Thyroid gland (tissue), 4 donors: Measurements from ENCODE around the gene RHBDD1. TPM values are rescaled to one million over a fixed set of nuclear protein-coding genes. Genes with fewer than 3 reads are reported as not detected.

Source experiments
- DNase-seq, 2 donors: peaks; one replicate each; pipeline ENCODE4 v3.0.0-alpha.2; 2019
- H3K27ac ChIP-seq, 3 donors: fragments of 200-600 bp; sonication (generic); 1 replicate in 2 of 3; 2 replicates in 1 of 3; pipeline ENCODE4 v1.5.1; 2016 to 2019; ENCODE audit warnings: mild to moderate bottlenecking in 1 of 3, moderate library complexity in 1 of 3
- H3K27me3 ChIP-seq: fragments of 200-600 bp; sonication (generic); one replicate; pipeline ENCODE4 v1.5.1; 2019
- H3K36me3 ChIP-seq, 2 donors: fragments of 200-600 bp; sonication (generic); one replicate each; pipeline ENCODE4 v1.5.1; 2016 to 2019
- H3K4me1 ChIP-seq, 2 donors: fragments of 200-600 bp; sonication (generic); one replicate each; pipeline ENCODE4 v1.5.1; 2017 to 2019
- H3K4me3 ChIP-seq, 3 donors: fragments of 200-600 bp; sonication (generic); replicated peaks in 1 of 3; 1 replicate in 2 of 3; 2 replicates in 1 of 3; pipeline ENCODE4 v1.5.1; 2016; ENCODE audit warnings: mild to moderate bottlenecking in 1 of 3
- H3K9me3 ChIP-seq: fragments of 200-600 bp; sonication (generic); one replicate; pipeline ENCODE4 v1.5.1; 2017
- POLR2A ChIP-seq, 2 donors: fragments of 450-650 bp; IDR thresholded peaks; one replicate each; pipeline ENCODE4 v1.6.1; 2017; ENCODE audit warnings: antibody characterized with exemption in 2 of 2, mild to moderate bottlenecking in 2 of 2, moderate library complexity in 1 of 2
- WGBS, 2 donors: methylation state at CpG; one replicate each; pipeline ENCODE4 v1.1.5; 2017; 5-methylcytosine and 5-hydroxymethylcytosine counted together
- intact Hi-C: fragments of 100-400 bp; cut with DNase I; formaldehyde crosslinking; loops from one replicate; pipeline ENCODE4 v1.15.1; 2023
- total RNA-seq, 4 donors: library from RNA; depleted of rRNA; stranded (reverse); fragments of >200 nt; gene quantifications; one replicate each; pipeline ENCODE4 v1.2.3, GENCODE V29; 2016
- TF ChIP-seq, protein P1 (sequence below), 6 experiments: fragments of 200-600 bp in 3 of 6; fragments of 450-650 bp in 3 of 6; sonication (generic) in 3 of 6; IDR thresholded peaks; one replicate each; pipeline ENCODE4 v1.5.1; 2016 to 2019; ENCODE audit warnings: antibody characterized with exemption in 6 of 6, mild to moderate bottlenecking in 2 of 6, inconsistent platforms in 1 of 6, moderate library complexity in 1 of 6

RHBDD1 gene
- total RNA-seq, 4 donors from 2014 or later: 17.2 to 36.5 (median 26.2) TPM

DNA sequence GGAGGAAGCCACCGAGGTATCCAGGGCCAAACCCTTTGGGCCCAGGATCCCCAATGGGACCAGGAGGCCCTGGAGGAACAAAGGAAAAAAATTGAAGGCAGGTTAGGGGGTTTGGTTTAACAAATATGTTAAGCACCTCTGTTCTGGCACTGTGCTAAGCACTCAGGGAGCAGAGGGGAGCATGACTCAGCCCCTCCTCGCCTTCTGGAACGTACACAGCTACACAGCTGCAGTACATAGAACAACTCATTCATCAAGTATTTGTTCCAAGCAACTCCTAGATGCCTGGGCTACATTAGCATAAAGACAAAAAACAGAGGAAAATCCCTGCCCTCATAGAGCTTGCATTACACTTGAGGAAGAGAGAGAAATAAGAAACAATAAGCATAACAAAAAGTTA lies 174.6 kb downstream of the RHBDD1 start:
- Histone ChIP-seq H3K27ac (no peak overlapping the region), H3K9me3 (no peaks in the 10 kb centered on the region), H3K27me3 (no peaks in the 10 kb centered on the region), H3K4me3 (no peak overlapping the region), H3K4me1 (no peaks in the 10 kb centered on the region), H3K36me3 (peaks cover 0 to 4% of the 10 kb centered on the region in 2 donors)
- no peak for TF ChIP-seq POLR2A (IDR thresholded peaks at IDR 0.05)
- TF ChIP-seq, protein P1, sequence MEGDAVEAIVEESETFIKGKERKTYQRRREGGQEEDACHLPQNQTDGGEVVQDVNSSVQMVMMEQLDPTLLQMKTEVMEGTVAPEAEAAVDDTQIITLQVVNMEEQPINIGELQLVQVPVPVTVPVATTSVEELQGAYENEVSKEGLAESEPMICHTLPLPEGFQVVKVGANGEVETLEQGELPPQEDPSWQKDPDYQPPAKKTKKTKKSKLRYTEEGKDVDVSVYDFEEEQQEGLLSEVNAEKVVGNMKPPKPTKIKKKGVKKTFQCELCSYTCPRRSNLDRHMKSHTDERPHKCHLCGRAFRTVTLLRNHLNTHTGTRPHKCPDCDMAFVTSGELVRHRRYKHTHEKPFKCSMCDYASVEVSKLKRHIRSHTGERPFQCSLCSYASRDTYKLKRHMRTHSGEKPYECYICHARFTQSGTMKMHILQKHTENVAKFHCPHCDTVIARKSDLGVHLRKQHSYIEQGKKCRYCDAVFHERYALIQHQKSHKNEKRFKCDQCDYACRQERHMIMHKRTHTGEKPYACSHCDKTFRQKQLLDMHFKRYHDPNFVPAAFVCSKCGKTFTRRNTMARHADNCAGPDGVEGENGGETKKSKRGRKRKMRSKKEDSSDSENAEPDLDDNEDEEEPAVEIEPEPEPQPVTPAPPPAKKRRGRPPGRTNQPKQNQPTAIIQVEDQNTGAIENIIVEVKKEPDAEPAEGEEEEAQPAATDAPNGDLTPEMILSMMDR (IDR thresholded peaks at IDR 0.05): no peak
- no peak for DNase-seq
- 68 to 78% methylated on average over 3 of the region's 3 CpGs for WGBS, 2 donors
- intact Hi-C loops: no loop called here

DNA sequence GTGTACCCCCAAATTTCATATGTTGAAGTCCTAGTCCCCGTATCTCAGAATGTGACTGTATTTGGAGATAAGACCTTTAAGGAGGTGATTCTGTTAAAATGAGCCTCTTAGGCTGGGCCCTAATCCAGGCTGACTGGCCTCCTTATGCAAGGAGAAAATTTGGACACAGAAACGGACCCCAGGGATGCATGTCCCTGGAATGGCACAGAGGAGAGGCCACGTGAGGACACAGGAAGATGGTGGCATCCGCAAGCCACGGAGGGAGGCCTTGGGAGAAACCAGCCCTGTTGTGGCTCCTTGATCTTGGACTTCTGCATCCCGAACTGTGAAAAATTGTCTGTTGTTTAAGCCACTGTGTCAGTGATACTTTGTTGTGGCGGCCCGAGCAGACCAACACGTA lies 177.5 kb downstream of the RHBDD1 start:
- Histone ChIP-seq H3K27me3 (no peaks in the 10 kb centered on the region), H3K4me1 (no peaks in the 10 kb centered on the region), H3K36me3 (no peaks in the 10 kb centered on the region), H3K9me3 (no peaks in the 10 kb centered on the region), H3K27ac (no peak overlapping the region), H3K4me3 (no peak overlapping the region)
- DNase-seq: no peak
- TF ChIP-seq, protein P1 (IDR thresholded peaks at IDR 0.05): no peak
- no peak for TF ChIP-seq POLR2A (IDR thresholded peaks at IDR 0.05)
- WGBS, 2 donors: 83 to 92% methylated on average over 9 of the region's 9 CpGs
- intact Hi-C loops: no loop called here

- Histone ChIP-seq H3K9me3 (no peaks in the 10 kb centered on the region), H3K4me3 (no peak overlapping the region), H3K36me3 (no peaks in the 10 kb centered on the region), H3K27ac (no peak overlapping the region), H3K27me3 (no peaks in the 10 kb centered on the region), H3K4me1 (no peaks in the 10 kb centered on the region)
- intact Hi-C loops: no loop called here
- WGBS, 2 donors: 88% methylated on average over 8 of the region's 8 CpGs
- TF ChIP-seq, protein P1 (IDR thresholded peaks at IDR 0.05): no peak
- no peak for DNase-seq
These were observed 178.0 kb downstream of the RHBDD1 start for GRCh38 chr2:227013881-227014280.

DNA sequence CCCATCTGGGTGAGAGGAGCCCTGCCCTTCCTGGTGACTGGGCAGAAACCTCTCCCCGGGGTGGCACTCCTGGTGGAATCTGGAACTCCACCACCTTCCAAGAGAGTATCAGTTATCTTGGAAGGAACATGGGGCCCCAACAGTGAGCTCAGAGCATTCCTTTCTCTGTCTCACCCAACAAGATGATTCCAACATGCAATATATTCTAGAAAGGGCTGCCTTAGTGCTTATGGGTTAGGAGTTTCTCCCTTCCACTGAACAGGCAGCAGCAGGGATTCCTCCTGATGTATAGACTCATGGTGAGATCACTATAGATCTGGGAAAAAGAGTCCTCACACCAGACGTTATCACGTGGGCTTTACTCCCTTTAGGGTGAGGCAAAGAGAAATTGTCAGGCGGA lies 181.0 kb downstream of the RHBDD1 start:
- no peak overlapping the region for H3K27ac ChIP-seq
- no peak for TF ChIP-seq POLR2A (IDR thresholded peaks at IDR 0.05)
- TF ChIP-seq, protein P1 (IDR thresholded peaks at IDR 0.05): no peak
- DNase-seq: no peak
- H3K4me1 ChIP-seq: no peaks in the 10 kb centered on the region
- H3K36me3 ChIP-seq: no peaks in the 10 kb centered on the region
- no peaks in the 10 kb centered on the region for H3K9me3 ChIP-seq
- H3K4me3 ChIP-seq: no peak overlapping the region
- no peaks in the 10 kb centered on the region for H3K27me3 ChIP-seq
- intact Hi-C loops: no loop called here
- WGBS, 2 donors: 61 to 85% methylated on average over 3 to 4 of the region's 4 CpGs

DNA sequence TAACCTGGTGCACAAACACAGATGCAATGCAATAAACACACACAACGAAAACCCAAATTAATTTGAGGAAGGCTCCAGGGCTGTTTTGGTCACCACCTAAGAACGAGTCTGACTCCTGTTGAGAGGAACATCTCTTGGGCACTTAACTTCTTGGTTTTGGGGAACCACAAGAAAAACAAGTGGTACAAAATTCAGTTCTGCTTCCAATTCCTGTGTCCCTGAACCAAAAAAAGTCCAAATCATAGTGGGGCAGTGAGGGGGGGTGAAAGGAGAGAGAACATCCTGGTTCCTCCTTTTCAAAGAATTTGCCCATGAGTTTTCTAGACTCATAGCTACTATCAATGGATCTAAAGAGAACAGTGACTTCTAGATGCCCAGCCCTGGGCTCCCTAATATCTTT lies 184.6 kb downstream of the RHBDD1 start:
- 81 to 94% methylated on average over 2 of the region's 2 CpGs for whole genome bisulfite sequencing, 2 donors
- intact Hi-C loops: no loop called here
- DNase-seq: no peak
- Histone ChIP-seq H3K4me1 (no peaks in the 10 kb centered on the region), H3K4me3 (no peak overlapping the region), H3K27me3 (no peaks in the 10 kb centered on the region), H3K27ac (no peak overlapping the region), H3K9me3 (no peaks in the 10 kb centered on the region), H3K36me3 (no peaks in the 10 kb centered on the region)
- TF ChIP-seq, protein P1 (IDR thresholded peaks at IDR 0.05): no peak
- TF ChIP-seq POLR2A (IDR thresholded peaks at IDR 0.05): no peak
